Activated T-helper 1 cell treated with anti-CD3 and anti-CD28 coated beads, Interleukin-2, amount 50 U/mL, for 16 hours (primary cell): Measurements from ENCODE around the gene PNPLA7.

Experiments
- DNase-seq, 2 donors: peaks; one replicate each; pipeline ENCODE4 v3.0.0-alpha.2; 2020; ENCODE audit warnings: low read depth in 1 of 2, low spot score in 1 of 2

Gene PNPLA7

DNA sequence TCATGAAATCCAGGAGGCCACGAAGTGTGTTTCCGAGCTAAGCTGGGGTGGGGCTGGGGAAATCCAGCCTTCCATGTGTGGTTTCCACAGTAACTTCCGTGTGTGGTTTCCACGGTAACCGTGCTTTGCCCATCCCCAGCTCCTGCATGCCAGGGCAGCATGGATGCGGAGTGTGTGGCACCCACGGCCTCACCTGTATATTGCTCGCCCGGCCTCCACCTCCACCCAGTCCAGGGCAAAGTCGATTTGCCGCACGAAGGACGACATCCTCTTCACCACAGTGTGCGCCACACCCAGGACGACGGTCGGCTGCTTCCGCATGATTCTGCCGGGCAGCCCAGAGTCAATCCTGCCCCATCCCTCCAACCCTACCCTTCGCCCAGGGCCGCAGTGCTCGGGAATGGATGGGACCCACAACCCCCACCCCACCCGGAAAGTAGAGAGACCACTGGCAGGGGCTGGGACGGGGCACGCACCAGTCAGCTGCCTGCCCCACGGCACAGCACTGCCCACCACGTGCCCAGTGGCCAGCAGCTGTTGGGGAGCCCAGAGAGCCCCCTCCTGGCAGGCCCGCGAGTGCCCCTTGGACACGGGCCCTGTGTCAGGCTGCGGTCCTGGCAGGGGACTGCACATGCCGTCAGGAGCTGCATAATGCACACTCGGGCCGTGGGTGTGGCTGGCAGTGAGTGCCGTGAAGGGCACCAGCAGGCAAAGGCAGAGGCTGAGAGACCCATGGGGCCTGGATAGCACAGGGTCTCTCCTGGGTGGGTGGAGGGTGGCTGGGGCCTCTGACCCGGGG is 52.1 kb downstream of the PNPLA7 start:
- DNase-seq, result no peak

GRCh38 chr9:137496601-137497375 is 53.4 kb downstream of the PNPLA7 start:
- no peak for DNase-seq

DNA sequence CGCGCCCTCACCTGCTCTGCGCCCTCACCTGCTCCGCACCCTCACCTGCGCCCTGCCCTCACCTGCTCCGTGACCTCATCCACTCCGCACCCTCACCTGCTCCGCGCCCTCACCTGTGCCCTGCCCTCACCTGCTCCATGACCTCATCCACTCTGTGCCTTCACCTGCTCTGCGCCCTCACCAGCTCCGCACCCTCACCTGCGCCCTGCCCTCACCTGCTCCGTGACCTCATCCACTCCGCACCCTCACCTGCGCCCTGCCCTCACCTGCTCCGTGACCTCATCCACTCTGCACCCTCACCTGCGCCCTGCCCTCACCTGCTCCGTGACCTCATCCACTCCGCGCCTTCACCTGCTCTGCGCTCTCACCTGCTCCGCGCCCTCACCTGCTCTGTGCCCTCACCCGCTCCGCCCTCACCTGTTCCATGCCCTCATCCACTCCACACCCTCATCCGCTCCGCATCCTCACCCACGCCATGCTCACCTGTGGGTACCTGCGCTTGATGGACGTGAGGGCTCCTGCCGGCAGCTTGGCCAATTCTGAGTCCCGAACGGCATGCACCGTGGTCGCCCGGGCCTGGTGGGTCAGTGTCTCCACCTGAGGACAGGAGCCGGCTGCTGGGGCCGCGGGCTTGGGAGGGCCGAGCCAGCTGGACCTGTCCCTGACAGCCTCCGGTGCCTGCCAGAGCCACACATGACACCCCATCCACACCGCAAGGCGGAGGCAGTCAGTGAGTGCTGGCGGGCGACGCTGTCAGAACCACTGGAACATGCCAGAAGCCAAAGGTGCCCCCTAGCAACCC is 55.5 kb downstream of the PNPLA7 start:
- DNase-seq, result no peak

DNA sequence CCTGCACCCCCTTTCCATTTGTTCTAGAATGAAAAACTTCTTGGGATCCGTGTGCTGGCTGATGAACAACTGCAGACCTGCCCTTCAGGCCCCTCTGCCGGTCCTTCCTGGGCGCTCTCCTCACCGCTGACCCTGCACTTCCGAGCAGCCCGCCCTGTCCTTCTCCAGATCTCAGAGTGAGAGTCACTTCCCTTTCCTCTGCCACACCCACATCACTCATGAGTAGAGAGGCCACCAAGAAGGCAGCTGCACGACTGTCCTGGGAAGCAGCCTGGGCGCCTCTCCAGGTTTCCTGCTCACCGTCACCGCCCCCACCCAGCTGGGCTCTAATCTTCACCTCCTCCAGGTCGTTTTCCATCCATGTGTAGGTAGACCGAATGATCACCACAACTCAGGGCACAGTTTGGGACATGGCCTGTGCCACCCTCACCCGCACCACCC is 56.1 kb downstream of the PNPLA7 start:
- DNase-seq, result no peak

DNA sequence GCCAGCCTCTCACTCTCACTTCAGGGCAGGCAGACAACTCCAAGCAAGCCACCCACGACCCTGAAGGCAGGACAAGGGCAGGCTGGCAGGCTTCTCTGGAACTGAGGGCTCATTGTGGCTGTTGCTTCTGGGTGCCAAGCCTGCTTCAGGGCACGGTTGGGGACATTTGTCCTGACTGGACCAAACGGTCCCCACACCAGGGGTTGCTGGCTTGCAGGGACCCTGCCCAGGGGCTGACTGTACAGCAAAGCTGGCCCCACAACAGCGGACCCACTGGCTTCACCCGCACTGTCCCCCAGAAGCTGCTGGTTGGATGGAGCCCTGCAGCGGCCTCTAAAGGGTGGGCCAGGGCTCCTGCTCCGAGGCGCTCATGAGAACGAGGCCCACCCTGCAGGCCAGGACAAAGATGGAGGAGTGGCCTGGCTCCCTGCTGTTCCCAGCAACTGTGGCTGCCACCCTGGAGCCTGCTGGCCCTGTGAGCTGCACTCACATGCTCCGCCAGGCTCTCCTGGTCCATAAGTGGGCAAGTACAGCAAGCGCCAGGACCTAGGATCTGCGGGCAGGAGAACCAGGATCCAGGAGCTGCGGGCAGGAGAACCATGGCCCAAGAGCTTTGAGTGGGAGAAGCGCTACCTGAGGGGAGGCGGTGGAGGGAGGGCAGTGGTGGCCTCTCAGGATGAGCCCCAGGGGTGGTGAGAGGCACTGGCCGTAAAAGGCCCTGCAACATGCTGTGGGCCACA is 56.7 kb downstream of the PNPLA7 start:
- DNase-seq, result no peak

GRCh38 chr9:137492464-137493363 is 57.5 kb downstream of the PNPLA7 start:
- DNase-seq, result no peak

DNA sequence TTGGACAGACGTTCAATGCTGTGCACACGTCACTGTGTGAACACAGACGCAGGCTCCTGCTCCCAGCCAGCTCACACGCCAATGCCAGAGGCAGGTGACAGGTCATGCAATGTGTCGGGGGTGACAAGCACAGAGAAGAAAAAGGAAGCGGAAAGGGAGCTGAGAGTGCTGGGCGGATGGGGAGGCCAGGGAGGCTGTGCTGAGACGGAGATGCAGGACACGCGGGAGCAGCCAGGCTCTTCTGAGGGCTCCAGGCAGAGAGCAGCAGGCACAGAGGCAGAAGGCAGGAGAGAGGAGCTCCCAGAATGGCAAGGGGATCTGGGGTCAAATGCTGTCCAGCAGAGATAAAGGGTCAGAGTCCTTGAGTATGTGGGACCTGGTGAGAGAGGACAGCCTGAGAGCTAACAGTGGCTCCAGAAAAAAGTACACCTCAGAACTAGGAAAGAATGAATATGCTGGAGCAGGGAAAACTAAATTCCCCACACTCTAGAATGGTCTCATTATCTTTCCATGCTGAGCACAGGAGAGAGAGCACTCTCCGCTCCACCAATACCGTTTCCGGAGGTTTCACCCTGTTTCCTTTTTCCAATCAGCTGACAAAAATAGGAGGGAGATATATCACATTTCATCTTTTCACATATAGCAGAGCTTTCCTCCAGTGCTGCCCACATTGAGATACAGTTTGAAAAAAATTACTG is 58.3 kb downstream of the PNPLA7 start:
- no peak for DNase-seq

GRCh38 chr9:137490532-137491186 is 59.5 kb downstream of the PNPLA7 start:
- DNase-seq, result no peak

DNA sequence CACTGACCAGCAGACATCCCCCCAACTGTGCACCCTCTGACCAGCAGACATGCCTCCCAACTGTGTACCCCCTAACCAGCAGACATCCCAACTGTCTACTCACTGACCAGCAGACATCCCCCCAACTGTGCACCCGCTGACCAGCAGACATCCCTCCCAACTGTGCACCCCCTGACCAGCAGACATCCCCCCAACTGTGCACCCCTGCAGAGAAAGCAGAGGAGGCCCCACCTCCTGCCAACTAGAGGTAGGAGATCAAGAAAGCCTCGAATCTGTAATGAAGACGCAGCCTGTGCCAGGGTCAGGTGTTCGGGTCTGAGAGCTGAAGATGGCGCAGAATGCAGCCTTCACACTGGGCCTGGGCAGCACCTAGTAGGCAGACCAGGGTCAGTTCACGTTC is 61.3 kb downstream of the PNPLA7 start:
- DNase-seq, result no peak

DNA sequence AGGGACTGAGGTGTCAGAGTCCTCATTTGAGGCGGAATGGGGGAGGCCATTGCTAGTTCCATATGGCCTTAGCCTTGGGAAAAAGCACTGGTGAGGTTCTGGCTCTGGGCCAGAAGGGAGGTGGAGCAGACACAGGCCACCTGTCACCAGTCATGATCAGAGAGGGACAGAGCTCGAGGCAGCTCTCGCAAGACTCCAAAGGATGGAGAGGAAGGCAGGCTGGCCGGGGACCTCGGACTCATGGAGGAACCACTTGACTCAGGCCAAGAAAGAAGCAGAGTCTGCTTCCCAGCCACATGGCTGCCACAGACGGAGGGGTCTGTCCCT is 61.9 kb downstream of the PNPLA7 start:
- no peak for DNase-seq

DNA sequence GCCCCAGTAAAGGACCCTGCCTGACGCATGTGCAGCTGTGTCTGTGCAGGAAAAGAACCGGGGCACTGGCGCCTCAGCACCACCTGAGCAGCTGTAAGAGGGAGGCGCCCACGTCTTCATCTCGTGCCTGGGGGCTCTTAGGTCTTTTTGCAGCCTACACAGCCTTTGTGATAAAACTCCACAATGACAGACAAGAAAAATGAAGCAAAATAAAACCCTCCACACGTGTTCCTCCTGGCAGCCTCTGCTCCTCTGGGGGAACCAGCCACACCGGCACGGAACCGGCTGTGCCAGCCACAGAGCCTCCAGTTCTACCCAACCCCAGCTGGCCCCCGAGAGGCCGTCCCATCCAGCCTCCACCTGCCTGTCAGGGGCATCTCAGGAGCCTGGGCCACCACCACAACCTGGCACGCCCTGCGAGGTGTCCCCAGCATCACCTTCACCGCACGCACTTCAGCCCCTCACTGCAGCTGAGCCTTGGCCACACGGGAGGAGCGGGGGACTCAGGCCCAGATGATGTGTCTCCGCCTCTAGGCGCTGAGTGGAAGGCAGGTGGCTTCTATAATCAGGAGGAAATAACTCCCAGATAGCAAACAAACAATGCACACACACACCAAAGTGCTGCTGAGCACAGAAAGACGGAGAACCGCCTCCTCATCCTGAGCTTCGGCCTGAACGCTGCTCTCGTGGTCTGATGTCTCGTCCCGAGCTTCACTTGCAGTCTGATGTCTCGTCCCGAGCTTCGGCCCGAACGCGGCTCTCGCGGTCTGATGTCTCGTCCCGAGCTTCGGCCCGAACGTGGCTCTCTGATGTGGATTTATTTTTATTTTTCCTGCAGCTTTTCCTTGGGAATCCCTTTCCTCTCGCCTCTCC is 62.5 kb downstream of the PNPLA7 start:
- DNase-seq, result no peak

GRCh38 chr9:137486545-137487453 is 63.4 kb downstream of the PNPLA7 start:
- DNase-seq, result no peak

DNA sequence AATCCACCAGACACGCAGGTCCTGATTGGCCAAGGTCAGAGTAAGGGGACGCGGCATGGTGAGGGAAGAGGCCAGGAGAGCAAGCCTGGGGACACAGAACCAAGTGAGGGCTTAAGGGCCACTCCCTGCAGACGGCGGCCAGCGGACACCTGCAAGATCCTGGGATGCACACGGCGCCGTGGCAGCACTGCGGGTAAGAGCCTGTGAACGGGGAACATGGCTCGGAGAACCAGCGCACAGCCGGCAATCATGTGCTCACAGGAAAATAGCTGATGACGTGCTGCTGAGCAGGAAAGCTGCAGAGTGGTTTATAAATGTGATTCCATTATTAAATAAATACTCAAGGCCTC is 64.1 kb downstream of the PNPLA7 start:
- DNase-seq, result no peak

- no peak for DNase-seq
Observed at GRCh38 chr9:137485343-137486140, 64.7 kb downstream of the PNPLA7 start.

GRCh38 chr9:137484551-137485315 is 65.5 kb downstream of the PNPLA7 start:
- DNase-seq, result no peak
